ENCODE data around the gene TAOK1. TPM values are rescaled to one million over a fixed set of nuclear protein-coding genes. Genes with fewer than 3 reads are reported as not detected.

Gene TAOK1
- total and polyA plus RNA-seq, 2 experiments from 2014 or later, result 5.2 to 46.1 TPM

DNA sequence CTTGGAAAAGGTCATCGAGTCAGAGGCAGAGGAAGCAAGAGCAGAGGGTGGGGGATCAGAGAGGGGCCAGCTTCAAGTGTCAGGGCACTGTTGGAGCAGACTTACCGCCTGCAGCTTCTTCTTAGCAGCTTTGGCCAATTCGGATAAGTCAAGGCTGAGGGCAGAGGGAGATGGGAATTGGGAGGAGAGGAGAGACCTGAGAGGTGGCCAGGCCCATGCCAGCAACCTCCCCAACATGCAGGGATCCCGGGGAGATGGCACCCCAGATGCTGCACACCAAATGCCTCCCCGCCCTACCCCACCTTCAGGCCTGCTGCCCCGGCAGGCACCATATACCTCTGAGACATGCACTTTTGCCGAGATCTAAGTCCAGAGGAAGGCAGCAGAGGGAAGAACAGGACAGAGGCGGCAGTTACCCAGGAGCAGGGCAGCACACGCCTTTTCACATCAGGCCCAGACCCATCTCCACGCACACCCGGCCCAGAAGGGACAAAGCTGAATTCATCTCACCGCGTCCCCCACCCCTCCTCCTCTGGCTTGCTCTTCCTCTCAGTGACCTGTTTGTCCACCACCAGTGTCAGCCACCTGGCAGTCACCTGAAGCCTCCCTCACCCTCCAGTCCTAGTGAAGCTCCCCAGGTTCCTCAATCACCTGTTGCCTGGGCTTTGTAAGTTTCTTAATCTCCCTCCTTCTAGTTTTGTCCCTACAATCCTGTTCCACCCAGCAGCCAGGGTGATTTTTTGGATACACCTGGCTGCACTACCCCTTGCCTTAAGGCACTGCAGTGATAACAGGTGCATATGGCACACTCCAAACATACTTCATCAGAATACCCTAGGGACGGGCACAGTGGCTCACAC is 188.7 kb downstream of the TAOK1 start:
- H3K4me2 ChIP-seq, result no peak overlapping the region
- H3K27ac ChIP-seq, result no peak overlapping the region
- no peak overlapping the region for H3K4me3 ChIP-seq
- H4K20me1 ChIP-seq (ENCODE audit: insufficient read depth, poor library complexity, severe bottlenecking), result peaks cover 4% of the 10 kb centered on the region
- no peaks in the 10 kb centered on the region for H3K36me3 ChIP-seq (replicated peaks; ENCODE audit: insufficient read depth, low read depth)
- 99% methylated on average over 14 of the region's 14 CpGs for WGBS (ENCODE audit: low lambda C conversion rate, missing lambda C conversion rate)
- H3K4me1 ChIP-seq (ENCODE audit: insufficient read depth), result peaks cover 11% of the 10 kb centered on the region
- no peak overlapping the region for H2AFZ ChIP-seq
- H3K79me2 ChIP-seq, result peaks cover 6% of the 10 kb centered on the region
- no peaks in the 10 kb centered on the region for H3K9me3 ChIP-seq (ENCODE audit: low read depth)
- no peaks in the 10 kb centered on the region for H3K27me3 ChIP-seq
- no peak for TF ChIP-seq EZH2phosphoT487 (IDR thresholded peaks at IDR 0.05; ENCODE audit: low read depth, severe bottlenecking, unreplicated experiment)
- TF ChIP-seq, protein P1, sequence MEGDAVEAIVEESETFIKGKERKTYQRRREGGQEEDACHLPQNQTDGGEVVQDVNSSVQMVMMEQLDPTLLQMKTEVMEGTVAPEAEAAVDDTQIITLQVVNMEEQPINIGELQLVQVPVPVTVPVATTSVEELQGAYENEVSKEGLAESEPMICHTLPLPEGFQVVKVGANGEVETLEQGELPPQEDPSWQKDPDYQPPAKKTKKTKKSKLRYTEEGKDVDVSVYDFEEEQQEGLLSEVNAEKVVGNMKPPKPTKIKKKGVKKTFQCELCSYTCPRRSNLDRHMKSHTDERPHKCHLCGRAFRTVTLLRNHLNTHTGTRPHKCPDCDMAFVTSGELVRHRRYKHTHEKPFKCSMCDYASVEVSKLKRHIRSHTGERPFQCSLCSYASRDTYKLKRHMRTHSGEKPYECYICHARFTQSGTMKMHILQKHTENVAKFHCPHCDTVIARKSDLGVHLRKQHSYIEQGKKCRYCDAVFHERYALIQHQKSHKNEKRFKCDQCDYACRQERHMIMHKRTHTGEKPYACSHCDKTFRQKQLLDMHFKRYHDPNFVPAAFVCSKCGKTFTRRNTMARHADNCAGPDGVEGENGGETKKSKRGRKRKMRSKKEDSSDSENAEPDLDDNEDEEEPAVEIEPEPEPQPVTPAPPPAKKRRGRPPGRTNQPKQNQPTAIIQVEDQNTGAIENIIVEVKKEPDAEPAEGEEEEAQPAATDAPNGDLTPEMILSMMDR (IDR thresholded peaks at IDR 0.05; ENCODE audit: poor library complexity), result no peak
- TF ChIP-seq EZH2 (IDR thresholded peaks at IDR 0.05; ENCODE audit: borderline replicate concordance), result no peak
- no peak for DNase-seq (ENCODE audit: low spot score)
- H3K9me2 ChIP-seq (replicated peaks; ENCODE audit: insufficient read depth), result no peaks in the 10 kb centered on the region

DNA sequence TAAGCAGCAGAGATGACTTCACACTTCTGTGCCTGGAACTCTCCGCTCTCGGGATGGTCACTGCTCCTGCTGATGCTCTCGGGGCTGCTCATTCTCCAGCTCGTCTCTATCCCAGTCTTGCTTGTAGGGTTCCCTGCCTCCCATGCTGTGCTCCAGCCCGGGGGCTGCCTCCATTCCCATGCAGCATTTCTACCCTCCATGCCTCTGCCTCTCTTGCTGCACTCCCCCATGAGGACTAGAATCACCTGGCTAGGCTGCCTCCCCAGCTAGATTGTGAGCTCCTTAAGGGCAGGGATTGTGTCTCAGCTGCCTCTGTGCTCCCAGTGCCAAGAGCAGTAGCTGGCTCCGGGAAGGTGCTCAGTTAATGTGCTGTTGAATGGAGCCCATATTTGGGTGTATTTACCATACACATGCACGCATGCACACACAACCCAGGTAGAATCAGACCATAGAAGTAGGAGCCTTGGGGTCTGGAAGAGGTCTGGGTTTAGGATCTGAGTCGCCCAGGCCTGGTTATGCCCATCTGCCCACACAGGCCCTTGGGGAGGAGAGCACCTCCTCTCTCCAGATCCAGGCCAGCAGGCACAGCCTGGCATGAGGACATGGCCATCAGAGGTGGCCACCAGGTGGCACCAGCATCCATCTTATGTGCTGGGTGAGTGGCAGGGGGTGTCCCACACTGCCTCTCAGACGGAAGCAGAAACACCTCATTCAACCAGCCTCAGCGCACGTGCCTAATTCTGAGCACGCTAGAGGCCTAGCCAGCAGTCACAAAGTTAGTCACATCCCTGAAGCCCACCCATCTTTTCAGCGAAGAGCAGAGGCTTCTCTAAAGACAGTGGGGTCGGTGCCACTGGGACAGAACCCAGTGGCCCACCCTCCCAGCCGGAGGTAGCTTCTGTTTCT is 190.0 kb downstream of the TAOK1 start:
- peaks cover 12% of the 10 kb centered on the region for H4K20me1 ChIP-seq (ENCODE audit: insufficient read depth, poor library complexity, severe bottlenecking)
- H3K79me2 ChIP-seq, result peaks cover 17% of the 10 kb centered on the region
- no peaks in the 10 kb centered on the region for H3K9me3 ChIP-seq (ENCODE audit: low read depth)
- peaks cover 4% of the 10 kb centered on the region for H3K4me1 ChIP-seq (ENCODE audit: insufficient read depth)
- no peak overlapping the region for H3K4me2 ChIP-seq
- no peaks in the 10 kb centered on the region for H3K27me3 ChIP-seq
- 74% methylated on average over 15 of the region's 15 CpGs for WGBS (ENCODE audit: low lambda C conversion rate, missing lambda C conversion rate)
- no peaks in the 10 kb centered on the region for H3K9me2 ChIP-seq (replicated peaks; ENCODE audit: insufficient read depth)
- no peak overlapping the region for H3K27ac ChIP-seq
- no peak overlapping the region for H3K4me3 ChIP-seq
- peak; percentile 88 for DNase-seq (ENCODE audit: low spot score)
- no peaks in the 10 kb centered on the region for H3K36me3 ChIP-seq (replicated peaks; ENCODE audit: insufficient read depth, low read depth)
- H2AFZ ChIP-seq, result no peak overlapping the region
- TF ChIP-seq EZH2 (IDR thresholded peaks at IDR 0.05; ENCODE audit: borderline replicate concordance) (no peak), EZH2phosphoT487 (IDR thresholded peaks at IDR 0.05; ENCODE audit: low read depth, severe bottlenecking, unreplicated experiment) (no peak)
- TF ChIP-seq, protein P1 (IDR thresholded peaks at IDR 0.05; ENCODE audit: poor library complexity), result peak; percentile 82

DNA sequence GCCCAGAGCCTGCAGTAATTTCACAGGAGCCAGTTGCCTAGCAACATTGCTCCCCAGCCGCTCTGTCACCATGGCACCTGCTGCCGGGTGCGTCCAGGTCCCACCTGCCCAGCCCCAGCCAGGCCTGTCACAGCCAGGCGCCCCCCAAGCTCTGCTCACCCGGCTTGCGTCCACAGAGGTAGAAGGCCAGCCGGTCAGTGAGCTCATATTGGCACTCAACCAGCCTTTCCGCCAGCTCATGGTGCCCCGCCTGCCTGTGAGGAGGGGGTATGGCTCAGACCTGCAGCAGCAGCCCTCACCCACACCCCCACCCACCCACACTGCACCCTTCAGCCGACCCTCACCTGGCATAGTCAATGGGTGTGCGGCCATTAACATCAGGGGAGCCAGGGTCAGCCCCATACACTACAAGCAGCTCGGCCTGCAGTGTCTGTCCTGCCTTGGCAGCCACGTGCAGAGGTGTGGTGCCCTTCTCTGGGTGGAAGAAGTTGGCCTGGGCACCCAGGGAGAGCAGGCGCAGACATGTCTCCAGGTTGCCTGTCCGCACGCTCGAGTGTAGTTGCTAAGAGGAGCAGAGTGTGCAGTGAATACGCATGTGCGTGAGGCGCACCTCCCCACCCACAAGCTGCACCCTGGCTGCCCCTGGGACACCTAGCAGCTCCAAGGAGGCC is 191.6 kb downstream of the TAOK1 start:
- Histone ChIP-seq H2AFZ (no peak overlapping the region), H3K27ac (no peak overlapping the region), H3K9me2 (replicated peaks; ENCODE audit: insufficient read depth) (no peaks in the 10 kb centered on the region), H3K27me3 (no peaks in the 10 kb centered on the region), H3K9me3 (ENCODE audit: low read depth) (no peaks in the 10 kb centered on the region), H3K36me3 (replicated peaks; ENCODE audit: insufficient read depth, low read depth) (no peaks in the 10 kb centered on the region), H3K79me2 (peaks cover 33% of the 10 kb centered on the region), H3K4me2 (no peak overlapping the region), H3K4me1 (ENCODE audit: insufficient read depth) (no peaks in the 10 kb centered on the region), H3K4me3 (no peak overlapping the region), H4K20me1 (ENCODE audit: insufficient read depth, poor library complexity, severe bottlenecking) (peaks cover 23% of the 10 kb centered on the region)
- 97% methylated on average over 17 of the region's 20 CpGs for WGBS (ENCODE audit: low lambda C conversion rate, missing lambda C conversion rate)
- TF ChIP-seq, protein P1 (IDR thresholded peaks at IDR 0.05; ENCODE audit: poor library complexity), result no peak
- TF ChIP-seq EZH2 (IDR thresholded peaks at IDR 0.05; ENCODE audit: borderline replicate concordance) (no peak), EZH2phosphoT487 (IDR thresholded peaks at IDR 0.05; ENCODE audit: low read depth, severe bottlenecking, unreplicated experiment) (no peak)
- no peak for DNase-seq (ENCODE audit: low spot score)

Data from hepatocyte (in vitro differentiated cells).